SK-N-SH treated with all-trans-retinoic acid at 6 μM for 48 hours (cell line): ENCODE results near the gene WNT9B.

Experiments
- ARNTL ChIP-seq: fragments of 450-650 bp; formaldehyde crosslinking; IDR thresholded peaks from 2 replicates; pipeline ENCODE4 v1.5.0; 2020; ENCODE audit warnings: low read depth, mild to moderate bottlenecking, moderate library complexity, borderline replicate concordance
- CSRNP3 ChIP-seq: fragments of 250-450 bp; sonication (Bioruptor Pico); IDR thresholded peaks from 2 replicates; pipeline ENCODE4 v1.5.1; 2021; ENCODE audit warnings: mild to moderate bottlenecking, moderate library complexity
- ESRRG ChIP-seq: fragments of 250-450 bp; sonication (Bioruptor Pico); IDR thresholded peaks from 2 replicates; pipeline ENCODE4 v1.6.1; 2021; ENCODE audit warnings: mild to moderate bottlenecking
- ISL1 ChIP-seq: fragments of 250-450 bp; sonication (Bioruptor Pico); IDR thresholded peaks from 2 replicates; pipeline ENCODE4 v2.1.2; 2022; ENCODE audit warnings: mild to moderate bottlenecking, moderate library complexity
- OSR1 ChIP-seq: fragments of 250-450 bp; sonication (Bioruptor Pico); IDR thresholded peaks from 2 replicates; pipeline ENCODE4 v1.8.0; 2022; ENCODE audit warnings: moderate library complexity, mild to moderate bottlenecking, inconsistent platforms
- PATZ1 ChIP-seq: fragments of 250-450 bp; sonication (Bioruptor Pico); IDR thresholded peaks from 2 replicates; pipeline ENCODE4 v1.8.0; 2020; ENCODE audit warnings: mild to moderate bottlenecking, moderate library complexity, borderline replicate concordance
- POU6F1 ChIP-seq: fragments of 250-450 bp; sonication (Bioruptor Pico); IDR thresholded peaks from 2 replicates; pipeline ENCODE4 v1.8.0; 2021; ENCODE audit warnings: low read depth, mild to moderate bottlenecking, moderate library complexity, borderline replicate concordance
- RARB ChIP-seq: fragments of 250-450 bp; sonication (Bioruptor Pico); IDR thresholded peaks from 2 replicates; pipeline ENCODE4 v1.8.0; 2021; ENCODE audit warnings: mild to moderate bottlenecking, moderate library complexity
- TCF4 ChIP-seq: fragments of 250-450 bp; sonication (Bioruptor Pico); IDR thresholded peaks from 2 replicates; pipeline ENCODE4 v1.8.0; 2021; ENCODE audit warnings: mild to moderate bottlenecking, moderate library complexity, borderline replicate concordance
- TOX ChIP-seq: fragments of 250-450 bp; sonication (Bioruptor Pico); IDR thresholded peaks from 2 replicates; pipeline ENCODE4 v1.8.0; 2021; ENCODE audit warnings: mild to moderate bottlenecking, moderate library complexity, borderline replicate concordance
- ZC3H10 ChIP-seq: fragments of 250-450 bp; sonication (Bioruptor Pico); IDR thresholded peaks from 2 replicates; pipeline ENCODE4 v1.5.1; 2021; ENCODE audit warnings: mild to moderate bottlenecking, moderate library complexity
- ZFP30 ChIP-seq: fragments of 450-650 bp; formaldehyde crosslinking; IDR thresholded peaks from 2 replicates; pipeline ENCODE4 v1.5.0; 2022; ENCODE audit warnings: mild to moderate bottlenecking, moderate library complexity
- ZNF8 ChIP-seq: fragments of 450-650 bp; formaldehyde crosslinking; IDR thresholded peaks from 2 replicates; pipeline ENCODE4 v1.5.0; 2020; ENCODE audit warnings: mild to moderate bottlenecking, moderate library complexity
- TF ChIP-seq, protein P1 (sequence below): fragments of 250-450 bp; sonication (Bioruptor Pico); IDR thresholded peaks from 2 replicates; pipeline ENCODE4 v1.5.1; 2020; ENCODE audit warnings: low read depth, mild to moderate bottlenecking, moderate library complexity

GRCh38 chr17:46854948-46855347, 3.6 kb downstream of the WNT9B start:
- TF ChIP-seq CSRNP3 (CRISPR knock-in tag) (no peak), RARB (CRISPR knock-in tag) (no peak), ZFP30 (CRISPR knock-in tag) (no peak), PATZ1 (no peak), TOX (CRISPR knock-in tag) (no peak), OSR1 (CRISPR knock-in tag) (no peak), ARNTL (no peak), TCF4 (no peak), ZC3H10 (CRISPR knock-in tag) (no peak), ISL1 (no peak), POU6F1 (CRISPR knock-in tag) (no peak), ESRRG (no peak), ZNF8 (CRISPR knock-in tag) (no peak)
- TF ChIP-seq, protein P1, sequence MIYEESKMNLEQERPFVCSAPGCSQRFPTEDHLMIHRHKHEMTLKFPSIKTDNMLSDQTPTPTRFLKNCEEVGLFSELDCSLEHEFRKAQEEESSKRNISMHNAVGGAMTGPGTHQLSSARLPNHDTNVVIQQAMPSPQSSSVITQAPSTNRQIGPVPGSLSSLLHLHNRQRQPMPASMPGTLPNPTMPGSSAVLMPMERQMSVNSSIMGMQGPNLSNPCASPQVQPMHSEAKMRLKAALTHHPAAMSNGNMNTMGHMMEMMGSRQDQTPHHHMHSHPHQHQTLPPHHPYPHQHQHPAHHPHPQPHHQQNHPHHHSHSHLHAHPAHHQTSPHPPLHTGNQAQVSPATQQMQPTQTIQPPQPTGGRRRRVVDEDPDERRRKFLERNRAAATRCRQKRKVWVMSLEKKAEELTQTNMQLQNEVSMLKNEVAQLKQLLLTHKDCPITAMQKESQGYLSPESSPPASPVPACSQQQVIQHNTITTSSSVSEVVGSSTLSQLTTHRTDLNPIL, result no peak
